Activated T-cell treated with anti-CD3 and anti-CD28 coated beads, Interleukin-2, amount 50 U/mL, for 48 hours (primary cell): ENCODE data around the gene FASTK.

Experiments used
- DNase-seq, 2 experiments: peaks; one replicate each; pipeline ENCODE4 v3.0.0-alpha.2; 2020

The FASTK gene

GRCh38 chr7:151118108-151119054, 37.8 kb upstream of the FASTK start:
- no peak for DNase-seq

- peak in 1 of 2 experiments; percentile 35 for DNase-seq
These were observed 37.0 kb upstream of the FASTK start for GRCh38 chr7:151117565-151117964.

GRCh38 chr7:151116603-151117440, 36.2 kb upstream of the FASTK start:
- DNase-seq = no peak

- no peak for DNase-seq
These were observed 35.3 kb upstream of the FASTK start for GRCh38 chr7:151115836-151116418.

GRCh38 chr7:151115121-151115835, 34.7 kb upstream of the FASTK start:
- DNase-seq = peak; percentile 44 to 59

GRCh38 chr7:151114151-151115090, 33.8 kb upstream of the FASTK start:
- DNase-seq = no peak

GRCh38 chr7:151113344-151114150, 32.9 kb upstream of the FASTK start:
- DNase-seq = no peak

- peak; percentile 81 to 85 for DNase-seq
These were observed 30.5 kb upstream of the FASTK start for GRCh38 chr7:151110941-151111645.

GRCh38 chr7:151110236-151110940, 29.8 kb upstream of the FASTK start:
- no peak for DNase-seq

GRCh38 chr7:151109094-151110048, 28.8 kb upstream of the FASTK start:
- DNase-seq = no peak

GRCh38 chr7:151107882-151108281, 27.3 kb upstream of the FASTK start:
- no peak for DNase-seq

- DNase-seq = no peak
These were observed 24.0 kb upstream of the FASTK start for GRCh38 chr7:151104411-151105235.

GRCh38 chr7:151103973-151104372, 23.4 kb upstream of the FASTK start:
- DNase-seq = no peak

GRCh38 chr7:151102991-151103390, 22.4 kb upstream of the FASTK start:
- no peak for DNase-seq

- no peak for DNase-seq
These were observed 21.2 kb upstream of the FASTK start for GRCh38 chr7:151101621-151102396.

GRCh38 chr7:151100921-151101320, 20.3 kb upstream of the FASTK start:
- DNase-seq = no peak
